Astrocyte (in vitro differentiated cells and primary cell): Measurements from ENCODE around the gene FHL2. TPM values are rescaled to one million over a fixed set of nuclear protein-coding genes. Genes with fewer than 3 reads are reported as not detected.
A peak's percentile ranks its signal among the peaks of the same experiment; 100 is the strongest.

ENCODE experiments used
- DNase-seq: peaks from one replicate; pipeline ENCODE4 v3.0.0-alpha.2; 2010; ENCODE audit warnings: low read depth
- FAIRE-seq: peaks from 2 replicates; lab custom pipeline; 2011; peaks lifted over from hg19 to GRCh38; lab: Jason Lieb, UNC
- H2AFZ ChIP-seq: 2 replicates; pipeline ENCODE4 v1.6.0; 2012; ENCODE audit warnings: low read depth, low read length, inconsistent platforms
- H3K27ac ChIP-seq: 2 replicates; pipeline ENCODE4 v1.5.1; 2011; ENCODE audit warnings: low read depth, low read length, inconsistent platforms
- H3K27me3 ChIP-seq: 2 replicates; pipeline ENCODE4 v1.6.0; 2011; ENCODE audit warnings: low read length, inconsistent platforms; ENCODE audit not compliant: insufficient read depth
- H3K36me3 ChIP-seq: 2 replicates; pipeline ENCODE4 v1.5.1; 2011; ENCODE audit warnings: low read length, inconsistent platforms; ENCODE audit not compliant: insufficient read depth
- H3K4me1 ChIP-seq: 2 replicates; pipeline ENCODE4 v1.5.1; 2011; ENCODE audit warnings: low read length, inconsistent platforms; ENCODE audit not compliant: insufficient read depth
- H3K4me2 ChIP-seq: 2 replicates; pipeline ENCODE4 v1.6.0; 2012; ENCODE audit warnings: low read length, inconsistent platforms
- H3K4me3 ChIP-seq: 2 replicates; pipeline ENCODE4 v1.5.1; 2011; ENCODE audit warnings: low read depth, mild to moderate bottlenecking, low read length, inconsistent platforms; ENCODE audit not compliant: insufficient read depth
- H3K79me2 ChIP-seq: 2 replicates; pipeline ENCODE4 v1.6.0; 2012; ENCODE audit warnings: mild to moderate bottlenecking, low read length, inconsistent platforms; ENCODE audit not compliant: insufficient read depth
- H3K9ac ChIP-seq: 2 replicates; pipeline ENCODE4 v1.6.0; 2012; ENCODE audit warnings: mild to moderate bottlenecking, low read length, inconsistent platforms
- H3K9me3 ChIP-seq: 2 replicates; pipeline ENCODE4 v1.5.1; 2012; ENCODE audit warnings: low read depth, mild to moderate bottlenecking, low read length, inconsistent platforms; ENCODE audit not compliant: insufficient read depth
- H4K20me1 ChIP-seq: 2 replicates; pipeline ENCODE4 v1.6.0; 2012; ENCODE audit warnings: low read length, inconsistent platforms; ENCODE audit not compliant: insufficient read depth
- H3K27ac Mint-ChIP-seq: one replicate; pipeline ENCODE4 v1.8.0; 2021; ENCODE audit warnings: mild to moderate bottlenecking, mixed read lengths; ENCODE audit not compliant: unreplicated experiment
- H3K27me3 Mint-ChIP-seq: one replicate; pipeline ENCODE4 v1.8.0; 2021; ENCODE audit warnings: low read depth, mixed read lengths; ENCODE audit not compliant: unreplicated experiment
- H3K36me3 Mint-ChIP-seq: one replicate; pipeline ENCODE4 v1.8.0; 2021; ENCODE audit warnings: low read depth, mixed read lengths; ENCODE audit not compliant: unreplicated experiment
- H3K4me1 Mint-ChIP-seq: one replicate; pipeline ENCODE4 v1.8.0; 2021; ENCODE audit warnings: low read depth, mixed read lengths; ENCODE audit not compliant: unreplicated experiment
- H3K4me3 Mint-ChIP-seq: one replicate; pipeline ENCODE4 v1.8.0; 2021; ENCODE audit warnings: mild to moderate bottlenecking, moderate library complexity, mixed read lengths; ENCODE audit not compliant: unreplicated experiment
- H3K9me3 Mint-ChIP-seq: one replicate; pipeline ENCODE4 v1.8.0; 2021; ENCODE audit warnings: mild to moderate bottlenecking, mixed read lengths; ENCODE audit not compliant: unreplicated experiment
- CTCF ChIP-seq: IDR thresholded peaks from 2 replicates; pipeline ENCODE4 v1.5.1; 2011; ENCODE audit warnings: low read depth, mild to moderate bottlenecking, inconsistent platforms, low read length, moderate library complexity; ENCODE audit not compliant: insufficient read depth
- EZH2 ChIP-seq: IDR thresholded peaks from 2 replicates; pipeline ENCODE4 v1.6.1; 2012; ENCODE audit warnings: mild to moderate bottlenecking, low read length, inconsistent platforms; ENCODE audit not compliant: insufficient read depth
- total RNA-seq: library from RNA; stranded (reverse); gene quantifications from 2 replicates; pipeline ENCODE4 v1.2.1, GENCODE V29; 2021

The FHL2 gene
- total RNA-seq, 1 donor from 2014 or later: 104 TPM

DNA sequence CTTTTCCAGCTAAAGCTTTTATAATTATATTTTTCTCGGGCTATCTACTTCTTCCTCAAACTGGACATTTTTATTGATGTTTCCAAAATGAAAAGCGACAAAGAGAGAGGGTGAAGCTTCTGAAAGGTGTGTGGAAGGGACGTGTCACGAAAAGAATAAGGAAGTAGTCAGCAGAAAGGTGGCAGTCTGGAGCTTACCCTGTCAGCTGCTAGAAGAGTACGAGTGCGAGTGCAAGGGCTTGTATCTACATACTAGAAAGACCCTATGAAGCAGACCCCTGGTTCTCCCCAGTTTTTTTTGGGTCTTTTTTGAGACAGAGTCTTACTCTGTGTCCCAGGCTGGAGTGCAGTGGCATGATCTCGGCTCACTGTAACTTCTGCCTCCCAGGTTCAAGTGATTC, 14.6 kb downstream of the FHL2 start:
- H4K20me1 ChIP-seq: peaks cover 90% of the 10 kb centered on the region
- H3K36me3 Mint-ChIP-seq: peaks cover 45% of the 10 kb centered on the region
- DNase-seq: no peak
- peaks cover 13% of the 10 kb centered on the region for H3K4me1 Mint-ChIP-seq
- H3K79me2 ChIP-seq: peaks cover 98% of the 10 kb centered on the region
- H3K4me3 Mint-ChIP-seq: no peak overlapping the region
- H3K27ac ChIP-seq: no peak overlapping the region
- TF ChIP-seq CTCF (no peak), EZH2 (no peak)
- H3K9me3 Mint-ChIP-seq: no peaks in the 10 kb centered on the region
- H3K4me1 ChIP-seq: peaks cover 34% of the 10 kb centered on the region
- FAIRE-seq: no peak
- no peak overlapping the region for H3K9ac ChIP-seq
- H3K9me3 ChIP-seq: no peaks in the 10 kb centered on the region
- H3K4me3 ChIP-seq: no peak overlapping the region
- no peaks in the 10 kb centered on the region for H3K27me3 ChIP-seq
- H3K27me3 Mint-ChIP-seq: no peaks in the 10 kb centered on the region
- no peak overlapping the region for H2AFZ ChIP-seq
- H3K27ac Mint-ChIP-seq: no peak overlapping the region
- no peak overlapping the region for H3K4me2 ChIP-seq
- peaks cover 80% of the 10 kb centered on the region for H3K36me3 ChIP-seq

- H3K27ac Mint-ChIP-seq: no peak overlapping the region
- peaks cover 17% of the 10 kb centered on the region for H3K4me1 Mint-ChIP-seq
- Histone ChIP-seq H3K27me3 (no peaks in the 10 kb centered on the region), H3K9ac (no peak overlapping the region), H3K4me1 (peaks cover 38% of the 10 kb centered on the region), H2AFZ (no peak overlapping the region), H3K79me2 (peaks cover 98% of the 10 kb centered on the region), H3K4me2 (no peak overlapping the region), H3K4me3 (no peak overlapping the region), H3K36me3 (peaks cover 80% of the 10 kb centered on the region), H3K9me3 (no peaks in the 10 kb centered on the region), H3K27ac (peak overlapping the region; percentile 25), H4K20me1 (peaks cover 95% of the 10 kb centered on the region)
- no peak overlapping the region for H3K4me3 Mint-ChIP-seq
- H3K36me3 Mint-ChIP-seq: peaks cover 47% of the 10 kb centered on the region
- no peak for DNase-seq
- no peaks in the 10 kb centered on the region for H3K27me3 Mint-ChIP-seq
- no peaks in the 10 kb centered on the region for H3K9me3 Mint-ChIP-seq
- TF ChIP-seq EZH2 (no peak), CTCF (no peak)
- FAIRE-seq: no peak
These were observed 15.3 kb downstream of the FHL2 start for GRCh38 chr2:105383432-105384166.

- no peak for FAIRE-seq
- H3K9me3 Mint-ChIP-seq: no peaks in the 10 kb centered on the region
- H3K4me1 Mint-ChIP-seq: peaks cover 25% of the 10 kb centered on the region
These were observed 16.7 kb downstream of the FHL2 start for GRCh38 chr2:105382177-105382576.

More at GRCh38 chr2:105382177-105382576, 16.7 kb downstream of the FHL2 start:
- Histone ChIP-seq H3K27me3 (no peaks in the 10 kb centered on the region), H2AFZ (no peak overlapping the region), H4K20me1 (peaks cover 95% of the 10 kb centered on the region), H3K9me3 (no peaks in the 10 kb centered on the region), H3K79me2 (peaks cover 97% of the 10 kb centered on the region), H3K9ac (no peak overlapping the region), H3K4me2 (no peak overlapping the region), H3K4me1 (peaks cover 38% of the 10 kb centered on the region), H3K27ac (peak overlapping the region; percentile 46), H3K36me3 (peaks cover 78% of the 10 kb centered on the region), H3K4me3 (no peak overlapping the region)
- peaks cover 49% of the 10 kb centered on the region for H3K36me3 Mint-ChIP-seq
- DNase-seq: no peak
- H3K4me3 Mint-ChIP-seq: no peak overlapping the region
- H3K27me3 Mint-ChIP-seq: no peaks in the 10 kb centered on the region
- H3K27ac Mint-ChIP-seq: no peak overlapping the region
- no peak for TF ChIP-seq EZH2
